Activated T-helper 9 cell treated with anti-CD3 and anti-CD28 coated beads, Interleukin-2, amount 50 U/mL, for 16 hours (primary cell): Measurements from ENCODE around the gene ATP5MK.
"Not testable (repeated sequence)": the region's sequence is repeated elsewhere in the genome, so short reads cannot be mapped to it uniquely, and the experiment has no call there.

Experiments used
- DNase-seq: peaks from one replicate; pipeline ENCODE4 v3.0.0-alpha.2; 2020; ENCODE audit warnings: low read depth

The ATP5MK gene

DNA sequence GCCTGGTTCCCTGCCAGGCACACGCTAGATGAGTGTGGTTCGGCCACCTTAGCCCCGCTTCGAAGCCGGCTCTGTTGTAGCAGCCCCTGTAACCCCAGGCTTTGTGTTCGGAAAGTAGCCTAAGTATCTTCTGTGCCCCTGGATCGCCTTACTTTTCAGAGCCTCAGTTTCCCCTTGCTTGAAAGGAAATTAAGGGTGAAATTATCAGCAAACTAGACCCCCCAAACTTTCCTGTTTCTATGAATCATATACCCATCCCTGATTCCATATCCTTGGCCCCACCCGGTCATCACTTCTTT, 463 bp upstream of the ATP5MK start:
- DNase-seq: no peak

DNA sequence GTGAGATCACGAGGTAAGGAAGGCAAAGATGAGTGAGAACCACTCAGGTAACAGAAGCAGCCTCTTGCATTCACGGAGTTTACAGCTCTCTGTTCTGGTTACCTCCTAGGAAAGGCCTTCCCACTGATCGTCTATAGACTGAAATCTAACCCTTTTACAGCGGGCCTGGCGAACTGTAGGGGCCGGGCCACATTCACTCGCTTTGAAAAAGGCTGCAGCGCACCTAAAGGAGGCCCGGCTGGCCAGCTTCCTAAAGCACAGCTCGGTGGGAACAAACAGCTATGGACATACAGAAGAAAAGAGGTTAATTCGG, 565 bp downstream of the ATP5MK start:
- no peak for DNase-seq

DNA sequence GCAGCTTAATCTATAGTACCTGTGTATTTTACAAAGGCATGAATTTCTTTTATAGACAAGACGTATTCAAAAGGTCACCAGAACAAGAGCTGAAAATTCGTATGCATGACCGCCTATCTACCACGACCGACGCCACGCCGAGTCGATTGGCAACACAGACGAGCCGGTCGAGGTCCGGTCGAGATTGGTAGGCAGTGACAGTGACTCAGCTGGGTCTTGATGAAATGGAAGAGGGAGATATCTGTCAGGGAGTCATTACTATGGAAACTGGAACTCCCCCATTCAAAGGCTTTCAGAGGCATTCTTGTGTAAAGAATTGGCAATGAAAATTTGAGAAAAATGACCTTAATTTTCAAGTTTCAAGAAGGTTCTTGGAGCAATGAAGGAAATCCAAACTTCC, 2.1 kb downstream of the ATP5MK start:
- no peak for DNase-seq

DNA sequence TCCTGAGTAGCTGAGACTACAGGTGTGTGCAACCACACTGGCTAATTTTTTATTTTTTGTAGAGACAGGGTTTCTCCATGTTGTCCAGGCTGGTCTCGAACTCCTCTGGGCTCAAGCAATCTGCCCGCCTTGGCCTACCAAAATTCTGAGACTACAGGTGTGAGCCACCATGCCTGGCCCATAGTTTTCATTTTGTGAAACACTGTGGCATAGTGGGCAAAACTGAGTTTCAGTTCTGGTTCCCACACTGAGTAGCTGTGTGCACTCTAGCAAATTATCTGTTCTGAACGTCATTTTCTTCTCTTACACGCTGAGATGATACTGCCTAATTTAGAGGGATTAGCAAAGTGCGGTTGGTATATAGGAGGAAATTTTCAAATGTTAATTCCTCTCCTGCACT, 13.5 kb downstream of the ATP5MK start:
- DNase-seq: no peak

DNA sequence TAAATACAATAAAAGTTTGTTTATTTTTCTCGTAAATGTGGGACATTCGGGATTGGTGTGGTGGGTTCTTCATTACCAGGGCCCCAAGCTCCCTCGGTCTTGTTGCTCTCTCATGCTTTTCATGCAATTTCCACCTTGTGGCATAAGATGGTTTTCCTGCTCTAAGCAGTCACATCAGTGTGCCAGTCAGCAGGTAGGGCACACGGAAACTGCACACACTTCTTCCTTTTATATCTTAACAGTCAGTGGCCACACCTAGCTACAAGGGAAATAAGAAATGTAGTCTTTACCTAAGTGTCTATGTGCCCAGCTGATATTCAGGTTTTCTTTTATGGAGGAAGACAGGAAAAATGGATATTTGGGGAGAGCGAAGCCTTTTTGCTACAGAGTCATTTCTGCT, 22.0 kb downstream of the ATP5MK start:
- no peak for DNase-seq

DNA sequence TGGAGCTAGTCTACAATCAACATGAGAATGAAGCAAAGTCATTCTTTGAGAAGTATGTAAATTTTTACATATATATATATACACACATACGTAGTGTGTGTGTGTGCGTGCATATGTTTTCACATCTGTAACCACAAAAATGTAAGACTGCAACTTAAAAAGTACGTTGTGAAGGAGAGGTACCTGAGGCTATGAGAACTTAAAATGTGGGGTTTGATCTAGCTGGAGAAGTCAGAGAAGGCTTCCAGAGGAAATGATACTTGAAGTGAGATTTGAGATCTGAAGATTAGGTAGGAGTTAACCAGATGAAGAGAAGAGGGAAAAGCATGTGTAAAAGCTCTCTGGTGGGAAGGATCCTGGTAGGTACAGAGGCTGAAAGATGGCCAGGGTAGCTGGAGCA, 22.7 kb downstream of the ATP5MK start:
- DNase-seq: no peak

DNA sequence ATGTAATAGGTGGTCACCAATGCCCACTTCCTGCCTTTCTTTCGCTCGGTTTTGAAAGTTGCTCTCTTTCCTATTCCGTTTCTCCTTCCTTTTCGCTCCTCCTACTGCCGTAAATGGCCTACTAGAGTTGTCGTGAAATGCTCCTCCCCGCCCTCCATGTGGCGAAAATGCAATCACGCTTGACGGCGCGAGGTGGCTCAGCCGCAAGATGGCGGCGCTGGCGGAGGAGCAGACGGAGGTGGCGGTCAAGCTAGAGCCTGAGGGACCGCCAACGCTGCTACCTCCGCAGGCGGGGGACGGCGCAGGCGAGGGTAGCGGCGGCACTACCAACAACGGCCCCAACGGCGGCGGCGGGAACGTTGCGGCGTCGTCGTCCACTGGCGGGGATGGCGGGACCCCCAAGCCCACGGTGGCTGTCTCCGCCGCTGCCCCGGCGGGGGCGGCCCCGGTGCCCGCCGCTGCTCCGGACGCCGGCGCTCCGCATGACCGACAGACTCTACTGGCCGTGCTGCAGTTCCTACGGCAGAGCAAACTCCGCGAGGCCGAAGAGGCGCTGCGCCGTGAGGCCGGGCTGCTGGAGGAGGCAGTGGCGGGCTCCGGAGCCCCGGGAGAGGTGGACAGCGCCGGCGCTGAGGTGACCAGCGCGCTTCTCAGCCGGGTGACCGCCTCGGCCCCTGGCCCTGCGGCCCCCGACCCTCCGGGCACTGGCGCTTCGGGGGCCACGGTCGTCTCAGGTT, 28.3 kb downstream of the ATP5MK start, which contains the start of gene TAF5:
TAF5 (plus strand) TSS at position 195 of the 737 bp plus-strand sequence; CDS start at position 209, 14 bp downstream.
- peak; percentile 82 for DNase-seq

DNA sequence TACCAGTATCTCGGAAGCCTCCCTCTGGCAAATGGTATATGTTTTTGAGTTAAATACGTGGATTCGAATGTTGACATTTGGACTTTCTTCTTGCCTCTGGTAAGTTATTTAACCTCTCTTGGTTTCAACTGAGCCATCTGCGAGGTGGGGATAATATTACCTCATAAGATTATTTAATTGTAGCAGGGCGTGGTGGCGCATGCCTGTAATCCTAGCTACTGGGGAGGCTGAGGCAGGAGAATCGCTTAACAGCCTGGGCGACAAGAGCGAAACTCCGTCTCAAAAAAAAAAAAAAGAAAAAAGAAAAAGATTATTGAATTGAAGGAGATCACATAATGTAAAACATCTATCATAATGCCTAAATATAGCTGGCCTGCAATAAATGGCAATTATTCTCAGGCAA, 28.9 kb downstream of the ATP5MK start:
- no peak for DNase-seq

DNA sequence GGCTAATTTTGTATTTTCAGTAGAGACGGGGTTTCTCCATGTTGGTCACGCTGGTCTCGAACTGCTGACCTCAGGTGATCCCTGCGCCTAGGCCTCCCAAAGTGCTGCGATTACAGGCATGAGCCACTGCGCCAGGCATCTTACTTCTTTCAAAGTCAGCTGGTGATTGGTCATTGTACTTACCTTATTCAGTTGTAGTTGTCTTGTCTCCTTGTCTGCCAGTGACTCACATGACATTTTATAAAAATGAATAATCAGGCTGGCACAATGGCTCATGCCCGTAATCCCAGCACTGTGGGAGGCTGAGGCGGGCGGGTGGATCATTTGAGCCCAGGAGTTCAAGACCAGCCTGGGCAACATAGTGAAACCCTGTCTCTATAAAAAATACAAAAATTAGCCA, 35.5 kb downstream of the ATP5MK start:
- DNase-seq: not testable (repeated sequence)

DNA sequence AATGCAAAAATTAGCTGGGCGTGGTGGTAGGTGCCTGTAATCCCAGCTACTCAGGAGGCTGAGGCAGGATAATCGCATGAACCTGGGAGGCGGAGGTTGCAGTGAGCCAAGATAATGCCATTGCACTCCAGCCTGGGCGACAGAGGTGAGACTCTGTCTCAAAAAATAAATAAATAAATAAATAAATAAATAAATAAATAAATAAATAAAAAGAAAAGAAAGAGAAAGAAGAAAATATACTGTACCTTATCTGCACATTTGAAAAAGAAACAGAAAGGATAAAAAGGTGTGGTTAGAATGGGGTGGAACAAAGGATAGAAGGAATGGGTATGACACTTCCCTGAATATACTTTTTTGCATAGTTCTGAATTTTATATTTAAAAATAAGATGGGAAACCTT, 36.8 kb downstream of the ATP5MK start:
- DNase-seq: not testable (repeated sequence)

DNA sequence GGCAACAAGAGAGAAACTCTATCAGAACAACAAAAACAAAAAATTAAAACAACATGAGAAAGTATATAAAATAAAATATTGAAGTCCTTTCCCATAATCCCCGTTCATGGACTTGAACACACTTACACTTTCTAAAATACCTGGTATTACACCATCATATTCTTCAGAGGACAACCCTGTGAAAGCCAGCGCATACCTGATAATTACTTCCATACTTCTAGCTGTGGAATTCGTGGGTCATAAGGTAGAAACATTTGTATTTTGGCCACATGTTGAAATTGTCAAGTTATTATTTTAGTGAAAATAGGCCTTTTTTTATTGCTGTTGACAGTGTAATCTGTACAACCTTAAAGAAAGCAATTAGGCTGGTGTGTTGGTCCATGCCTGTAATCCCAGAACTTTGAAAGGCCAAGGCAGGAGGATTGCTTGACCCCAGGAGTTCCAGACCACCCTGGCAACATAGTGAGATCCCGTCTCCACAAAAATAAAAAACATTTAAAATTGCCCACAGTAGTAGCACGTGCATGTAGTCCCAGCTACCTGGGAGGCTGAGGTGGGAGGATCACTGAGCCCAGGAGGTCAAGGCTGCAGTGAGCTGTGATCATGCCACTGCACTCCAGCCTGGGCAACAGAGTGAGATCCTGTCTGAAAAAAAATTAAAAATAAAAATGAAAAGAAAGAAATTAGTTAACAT, 40.2 kb downstream of the ATP5MK start:
- no peak for DNase-seq

DNA sequence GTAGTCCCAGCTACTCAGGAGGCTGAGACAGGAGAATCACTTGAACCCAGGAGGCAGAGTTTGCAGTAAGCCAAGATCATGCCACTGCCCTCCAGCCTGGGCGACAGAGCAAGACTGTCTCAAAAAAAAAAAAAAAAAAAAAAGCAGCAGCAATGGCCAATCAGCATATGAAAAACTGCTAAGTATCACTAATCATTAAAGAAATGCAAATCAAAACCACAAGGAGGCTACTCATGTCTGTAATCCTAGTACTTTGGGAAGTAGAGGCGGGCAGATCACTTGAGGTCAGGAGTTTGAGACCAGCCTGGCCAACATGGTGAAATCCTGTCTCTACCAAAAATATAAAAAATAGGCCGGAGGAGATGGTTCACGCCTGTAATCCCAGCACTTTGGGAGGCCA, 41.7 kb downstream of the ATP5MK start:
- not testable (repeated sequence) for DNase-seq

DNA sequence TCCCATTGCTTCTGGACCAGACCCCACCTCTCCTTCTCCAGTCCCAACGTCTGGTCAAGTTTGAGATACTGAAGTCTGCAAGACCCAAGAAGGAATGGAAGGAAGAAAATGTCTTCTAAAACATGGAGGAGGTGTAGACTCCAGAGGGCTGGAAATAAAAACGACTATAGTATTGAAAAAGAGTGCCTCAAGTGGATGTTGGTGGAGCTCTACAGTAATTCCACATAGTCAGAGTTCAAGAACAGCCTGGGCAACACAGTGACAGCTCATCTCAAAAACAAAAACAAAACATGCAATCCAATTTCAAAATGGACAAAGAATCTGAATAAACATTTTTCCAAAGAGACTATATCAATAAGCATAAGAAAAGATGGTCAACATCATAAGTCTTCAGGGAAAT, 43.0 kb downstream of the ATP5MK start:
- DNase-seq: no peak

DNA sequence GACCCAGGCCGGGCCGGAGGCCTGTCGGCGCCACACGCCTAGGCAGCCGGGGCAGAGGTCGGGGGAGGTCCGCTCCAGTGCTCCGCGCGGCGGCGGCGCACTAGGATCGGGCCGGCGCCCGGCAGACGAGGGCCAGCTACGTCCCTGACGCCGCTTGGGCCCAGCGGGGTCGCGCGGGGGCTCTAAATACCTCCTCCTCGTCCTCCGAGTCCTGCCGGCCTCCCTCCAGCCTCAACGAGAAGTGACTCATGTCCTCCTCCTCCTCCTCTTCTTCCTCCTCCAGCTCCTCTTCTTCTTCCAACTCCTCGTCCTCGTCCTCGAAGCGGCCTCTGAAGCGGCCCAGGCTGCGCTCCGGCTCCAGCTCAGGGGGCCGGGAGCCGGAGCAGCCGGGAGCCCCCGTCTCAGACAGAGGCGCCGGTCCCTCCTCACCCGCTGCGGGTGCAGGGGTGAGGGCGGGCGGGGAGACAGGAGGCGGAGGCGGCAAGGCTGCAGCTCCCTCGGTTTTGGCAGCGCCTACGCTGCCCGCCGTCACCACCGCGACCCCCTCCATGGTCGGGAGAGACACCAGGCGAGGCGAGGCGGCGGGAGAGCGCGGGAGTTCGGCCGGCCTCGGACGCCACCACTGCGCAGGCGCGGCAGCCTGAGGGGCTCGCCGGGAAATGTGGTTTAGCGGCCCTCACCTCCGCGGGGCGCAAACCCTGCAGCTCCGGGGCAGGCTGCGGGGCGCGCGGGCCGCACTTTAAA, 45.6 kb downstream of the ATP5MK start, which contains the start of gene PCGF6:
PCGF6 (minus strand) TSS at position 624 of the 744 bp plus-strand sequence; CDS start at position 550, 74 bp downstream.
- DNase-seq: peak; percentile 61

DNA sequence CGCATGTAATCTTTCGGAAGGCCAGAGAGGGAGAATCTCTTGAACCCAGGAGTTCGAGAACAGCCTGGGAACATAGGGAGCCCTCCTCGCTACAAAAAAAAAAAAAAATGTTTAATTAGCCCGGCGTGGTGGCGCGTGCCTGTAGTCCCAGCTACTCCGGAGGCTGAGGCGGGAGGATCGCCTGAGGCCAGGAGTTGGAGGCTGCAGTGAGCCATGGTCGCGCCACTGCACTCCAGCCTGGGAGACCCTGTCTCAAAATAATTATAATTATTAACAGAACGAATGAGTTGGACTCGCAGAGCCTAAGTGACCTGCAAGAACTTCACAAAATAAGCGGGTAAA, 46.1 kb downstream of the ATP5MK start:
- no peak for DNase-seq
